NCI-H1048 (cell line): Measurements from ENCODE around the gene SFPQ.
"Not testable (repeated sequence)": the region's sequence is repeated elsewhere in the genome, so short reads cannot be mapped to it uniquely, and the experiment has no call there.

ENCODE experiments used
- DNase-seq: peaks from one replicate; lab custom pipeline; 2025; lab: John Stamatoyannopoulos, UW

The SFPQ gene

DNA sequence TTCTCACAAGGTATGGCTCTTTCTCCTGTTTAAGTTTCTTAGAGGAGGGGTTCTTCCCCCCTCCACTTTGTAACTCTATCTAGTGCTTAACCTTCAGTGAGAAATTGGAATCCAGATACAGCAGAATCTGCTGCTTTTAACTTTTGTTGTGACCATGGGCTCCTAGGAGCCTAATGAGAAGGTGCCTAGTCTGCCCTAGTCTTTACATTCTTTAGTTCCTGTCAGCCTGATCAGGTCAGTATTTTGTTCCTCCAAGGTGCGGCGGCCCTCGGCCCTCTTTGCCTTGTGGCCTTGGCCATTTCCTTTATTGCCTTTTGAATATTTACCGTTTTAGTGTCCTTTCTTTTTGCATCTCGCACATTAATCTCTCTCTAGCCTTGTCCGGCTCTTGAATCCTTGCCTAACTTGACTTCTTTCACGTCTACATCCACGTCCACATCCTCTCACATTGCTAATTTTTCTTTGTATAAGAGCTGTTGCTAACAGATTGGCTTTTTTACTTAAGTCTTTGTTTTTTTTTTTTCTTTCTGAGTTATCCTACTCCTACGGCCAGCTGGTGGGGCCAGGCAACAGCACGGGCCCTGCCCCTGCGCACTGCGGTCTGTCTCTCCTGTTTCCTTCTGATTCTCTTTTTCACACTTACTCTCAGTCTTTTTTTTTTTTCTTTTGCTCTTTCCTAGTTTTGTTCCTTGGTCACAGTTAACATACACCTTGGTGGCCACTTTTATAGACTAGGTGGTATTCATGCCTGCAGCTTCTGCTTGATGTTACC lies 49.0 kb downstream of the SFPQ start:
- DNase-seq = no peak

DNA sequence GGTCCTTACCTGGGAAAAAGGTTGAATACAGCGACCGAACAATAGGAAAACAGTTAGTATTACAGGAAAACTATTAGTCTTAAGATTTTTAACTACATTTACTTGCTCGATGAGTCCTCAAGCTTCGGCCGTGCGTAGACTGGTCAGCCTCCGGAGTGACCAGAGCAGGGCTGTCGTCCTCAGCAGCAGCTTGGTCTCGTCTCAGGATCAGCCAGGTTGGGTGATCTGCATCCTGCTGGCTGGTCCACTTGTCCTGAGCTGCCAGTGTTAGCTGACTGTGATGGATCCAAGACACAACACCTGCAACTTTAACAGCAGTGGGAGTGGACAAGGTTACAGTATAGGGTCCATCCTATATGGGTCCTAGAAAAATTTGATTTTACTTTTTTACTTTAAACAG lies 50.2 kb downstream of the SFPQ start:
- DNase-seq = not testable (repeated sequence)

DNA sequence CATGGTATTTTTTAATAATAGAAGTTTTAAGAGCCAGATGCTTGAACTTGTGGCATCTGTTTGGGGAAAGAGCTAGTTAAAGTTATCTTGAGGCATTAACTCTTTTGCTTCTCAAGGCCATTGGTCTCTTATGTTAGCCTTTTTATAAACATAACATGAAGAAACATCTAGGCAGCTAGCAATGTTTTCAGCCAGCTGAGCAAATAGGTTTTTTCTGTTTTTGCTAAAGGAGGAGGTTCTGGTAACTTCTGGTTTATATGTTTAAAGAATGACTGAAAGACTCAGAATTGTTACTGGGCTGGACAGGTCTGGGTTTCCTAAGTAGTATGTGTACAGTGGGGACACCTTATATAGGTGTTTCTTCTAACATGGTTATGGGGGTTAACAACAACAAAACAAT lies 50.7 kb downstream of the SFPQ start:
- DNase-seq = not testable (repeated sequence)

DNA sequence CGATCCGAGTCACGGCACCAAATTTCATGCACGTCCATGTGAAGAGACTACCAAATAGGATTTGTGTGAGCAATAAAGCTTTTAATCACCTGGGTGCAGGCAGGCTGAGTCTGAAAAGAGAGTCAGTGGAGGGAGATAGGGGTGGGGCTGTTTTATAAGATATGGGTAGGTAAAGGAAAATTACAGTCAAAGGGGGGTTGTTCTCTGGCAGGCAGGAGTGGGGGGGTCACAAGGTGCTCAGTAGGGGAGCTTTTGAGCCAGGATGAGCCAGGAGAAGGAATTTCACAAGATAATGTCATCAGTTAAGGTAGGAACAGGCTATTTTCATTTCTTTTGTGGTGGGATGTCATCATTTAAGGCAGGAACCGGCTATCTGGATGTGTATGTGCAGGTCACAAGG lies 55.4 kb downstream of the SFPQ start:
- not testable (repeated sequence) for DNase-seq

DNA sequence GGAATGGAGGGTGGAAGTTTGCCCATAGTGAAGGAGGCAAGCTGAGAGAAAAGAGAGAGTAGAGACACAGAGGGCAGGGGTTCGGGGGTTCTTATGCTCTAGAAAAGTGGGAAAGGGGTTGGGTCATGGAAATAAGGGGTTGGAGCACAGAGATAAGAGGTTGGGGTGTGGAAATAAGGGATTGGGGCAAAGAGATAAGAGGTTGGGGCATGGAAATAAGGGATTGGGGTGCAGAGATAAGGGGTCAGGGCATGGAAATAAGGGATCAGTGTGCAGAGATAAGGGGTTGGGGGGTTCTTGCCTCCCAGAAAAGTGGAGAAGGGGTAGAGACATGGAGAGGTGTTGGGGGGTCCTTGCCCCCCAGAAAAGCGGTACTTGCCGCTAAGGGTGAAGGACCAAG lies 56.2 kb downstream of the SFPQ start:
- no peak for DNase-seq
